Left lung (tissue), 10 donors: Measurements from ENCODE around the gene EHD2. TPM values are rescaled to one million over a fixed set of nuclear protein-coding genes. Genes with fewer than 3 reads are reported as not detected.
A peak's percentile ranks its signal among the peaks of the same experiment; 100 is the strongest.

Experiments used
- ATAC-seq: fragments of 200-7000 bp; cut with Tn5 transposase; one replicate; pipeline ENCODE4 v1.9.1; 2020; ENCODE audit warnings: moderate library complexity
- DNase-seq, 4 donors: peaks; one replicate each; pipeline ENCODE4 v3.0.0-alpha.2; 2013 to 2020
- H3K27ac ChIP-seq, 2 donors: fragments of 200-600 bp; sonication (generic) in 1 of 2; one replicate each; pipeline versions ENCODE4 v1.5.0 to v1.8.0; 2020 to 2021
- H3K27me3 ChIP-seq, 2 donors: fragments of 200-600 bp; sonication (generic) in 1 of 2; one replicate each; pipeline versions ENCODE4 v1.5.0 to v1.8.0; 2020 to 2021
- H3K36me3 ChIP-seq, 2 donors: fragments of 200-600 bp; sonication (generic) in 1 of 2; one replicate each; pipeline versions ENCODE4 v1.5.0 to v1.8.0; 2020 to 2021
- H3K4me1 ChIP-seq, 2 donors: fragments of 200-600 bp; one replicate each; pipeline ENCODE4 v1.8.0; 2021
- H3K4me3 ChIP-seq, 2 donors: fragments of 200-600 bp; sonication (generic) in 1 of 2; one replicate each; pipeline versions ENCODE4 v1.5.0 to v1.8.0; 2020 to 2021; ENCODE audit warnings: mild to moderate bottlenecking in 1 of 2
- H3K9me3 ChIP-seq, 2 donors: fragments of 200-600 bp; sonication (generic) in 1 of 2; one replicate each; pipeline versions ENCODE4 v1.5.0 to v1.8.0; 2020 to 2021
- CTCF ChIP-seq, 2 donors: fragments of 200-600 bp; sonication (generic) in 1 of 2; IDR thresholded peaks; one replicate each; pipeline versions ENCODE4 v1.5.0 to v1.8.0; 2021; ENCODE audit warnings: antibody characterized with exemption in 2 of 2
- intact Hi-C, 2 donors: fragments of 100-400 bp; cut with DNase I; formaldehyde crosslinking; loops; one replicate each; pipeline versions ENCODE4 v1.11.2 to v1.14.2; 2022
- polyA plus RNA-seq, 6 donors: library from polyadenylated mRNA; unstranded; fragments of 120-200 nt; gene quantifications; one replicate each; pipeline ENCODE4 v1.2.1, GENCODE V29; 2013; ENCODE audit not compliant: insufficient read length in 6 of 6
- total RNA-seq, 2 donors: library from RNA; stranded (reverse); fragmentation: NEBNext Ultra II Directional; extraction: Animal tissue kit (Norgen Biotek cat#: 25700); gene quantifications; one replicate each; pipeline ENCODE4 v1.2.1, GENCODE V29; 2021
- donor health status: DM: no; HTN: yes; CAD: no.
- donor health status: DM: no; HTN: no; CAD: no.

EHD2 gene
- total and polyA plus RNA-seq, 8 donors: 97.3 to 263 (median 130) TPM

GRCh38 chr19:47691090-47691489 is 22.1 kb upstream of the EHD2 start:
- ATAC-seq (no peak), DNase-seq (no peak)
- intact Hi-C loops: loop anchor here in 1 of 2 donors (10.0 kb wide), 1 partner anchor 86 kb away; the partner anchor contains the start of gene BICRA
- H3K36me3 ChIP-seq: peaks cover 0 to 55% of the 10 kb centered on the region in 2 donors
- H3K4me3 ChIP-seq: no peak overlapping the region
- no peak for TF ChIP-seq CTCF (IDR thresholded peaks at IDR 0.05)
- no peaks in the 10 kb centered on the region for H3K9me3 ChIP-seq
- H3K27ac ChIP-seq: no peak overlapping the region
- no peaks in the 10 kb centered on the region for H3K27me3 ChIP-seq
- no peaks in the 10 kb centered on the region for H3K4me1 ChIP-seq

DNA sequence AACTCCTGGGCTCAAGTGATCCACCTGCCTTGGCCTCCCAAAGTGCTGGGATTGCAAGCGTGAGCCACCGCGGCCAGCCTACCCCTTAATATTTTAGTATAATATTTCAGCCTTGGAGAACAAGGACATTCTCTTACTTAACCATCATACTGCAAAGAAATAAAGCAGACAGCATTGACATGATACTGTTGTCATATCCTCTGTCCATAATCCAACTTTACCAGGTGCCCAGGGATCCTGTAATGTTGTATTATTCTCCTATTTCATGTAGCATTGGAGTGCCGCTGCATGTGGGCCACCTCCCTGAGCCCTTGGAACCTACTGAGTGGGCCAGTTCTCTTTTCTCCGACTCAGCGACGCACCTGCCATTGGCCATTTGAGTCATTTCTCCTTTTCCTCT is 21.4 kb upstream of the EHD2 start:
- intact Hi-C loops: loop anchor here in 1 of 2 donors (10.0 kb wide), 1 partner anchor 87 kb away; the partner anchor contains the start of gene BICRA
- H3K4me1 ChIP-seq: no peaks in the 10 kb centered on the region
- DNase-seq (no peak), ATAC-seq (no peak)
- peaks cover 0 to 57% of the 10 kb centered on the region in 2 donors for H3K36me3 ChIP-seq
- H3K9me3 ChIP-seq: no peaks in the 10 kb centered on the region
- no peaks in the 10 kb centered on the region for H3K27me3 ChIP-seq
- H3K27ac ChIP-seq: no peak overlapping the region
- no peak for TF ChIP-seq CTCF (IDR thresholded peaks at IDR 0.05)
- no peak overlapping the region for H3K4me3 ChIP-seq

DNA sequence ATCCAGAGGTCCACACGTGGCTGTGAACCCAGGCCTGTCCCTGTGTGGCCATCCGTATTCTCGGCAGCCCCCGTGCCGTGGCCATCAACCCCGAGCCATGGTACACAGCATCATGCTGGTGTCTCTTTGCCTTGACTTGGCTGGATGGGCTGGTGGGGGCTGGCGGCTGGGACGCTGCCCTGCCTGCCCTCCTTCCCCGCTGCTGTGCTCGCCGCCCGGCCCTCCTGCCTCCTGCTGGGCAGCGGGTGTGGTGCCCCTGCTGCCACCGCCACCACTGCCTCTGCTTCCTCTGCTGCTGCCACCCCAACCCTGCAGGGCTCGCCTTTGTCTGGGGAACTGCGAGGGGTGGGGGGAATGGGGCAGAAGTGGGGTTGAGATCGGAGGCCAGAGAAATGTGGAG is 19.7 kb upstream of the EHD2 start:
- Histone ChIP-seq H3K27ac (no peak overlapping the region), H3K4me3 (no peak overlapping the region), H3K27me3 (no peaks in the 10 kb centered on the region), H3K9me3 (no peaks in the 10 kb centered on the region), H3K4me1 (peaks cover 0 to 7% of the 10 kb centered on the region in 2 donors), H3K36me3 (peaks cover 0 to 59% of the 10 kb centered on the region in 2 donors)
- intact Hi-C loops: loop anchor here in 1 of 2 donors (10.0 kb wide), 1 partner anchor 89 kb away; the partner anchor contains the start of gene BICRA
- ATAC-seq (no peak), DNase-seq (no peak)
- no peak for TF ChIP-seq CTCF (IDR thresholded peaks at IDR 0.05)

- Histone ChIP-seq H3K4me3 (no peak overlapping the region), H3K27me3 (no peaks in the 10 kb centered on the region), H3K4me1 (peaks cover 0 to 7% of the 10 kb centered on the region in 2 donors), H3K36me3 (peaks cover 0 to 63% of the 10 kb centered on the region in 2 donors), H3K9me3 (no peaks in the 10 kb centered on the region), H3K27ac (no peak overlapping the region)
- DNase-seq (no peak), ATAC-seq (no peak)
- intact Hi-C loops: loop anchor here in 1 of 2 donors (10.0 kb wide), 1 partner anchor 89 kb away; the partner anchor contains the start of gene BICRA
- no peak for TF ChIP-seq CTCF (IDR thresholded peaks at IDR 0.05)
Observed at GRCh38 chr19:47693903-47694302, 19.3 kb upstream of the EHD2 start.

GRCh38 chr19:47694466-47695273 is 18.6 kb upstream of the EHD2 start:
- Histone ChIP-seq H3K9me3 (no peaks in the 10 kb centered on the region), H3K36me3 (peaks cover 0 to 70% of the 10 kb centered on the region in 2 donors), H3K4me1 (peaks cover 0 to 7% of the 10 kb centered on the region in 2 donors), H3K27ac (no peak overlapping the region), H3K4me3 (no peak overlapping the region), H3K27me3 (no peaks in the 10 kb centered on the region)
- intact Hi-C loops: loop anchor here in 1 of 2 donors (10.0 kb wide), 1 partner anchor 90 kb away; the partner anchor contains the start of gene BICRA
- no peak for ATAC-seq
- DNase-seq: peak in 1 of 4 donors; percentile 54
- no peak for TF ChIP-seq CTCF (IDR thresholded peaks at IDR 0.05)
